ENCODE results near the gene PDE1C. TPM values are rescaled to one million over a fixed set of nuclear protein-coding genes. Genes with fewer than 3 reads are reported as not detected.

PDE1C gene
- total and polyA plus RNA-seq, 2 experiments from 2014 or later = 23.5 to 33.8 TPM

DNA sequence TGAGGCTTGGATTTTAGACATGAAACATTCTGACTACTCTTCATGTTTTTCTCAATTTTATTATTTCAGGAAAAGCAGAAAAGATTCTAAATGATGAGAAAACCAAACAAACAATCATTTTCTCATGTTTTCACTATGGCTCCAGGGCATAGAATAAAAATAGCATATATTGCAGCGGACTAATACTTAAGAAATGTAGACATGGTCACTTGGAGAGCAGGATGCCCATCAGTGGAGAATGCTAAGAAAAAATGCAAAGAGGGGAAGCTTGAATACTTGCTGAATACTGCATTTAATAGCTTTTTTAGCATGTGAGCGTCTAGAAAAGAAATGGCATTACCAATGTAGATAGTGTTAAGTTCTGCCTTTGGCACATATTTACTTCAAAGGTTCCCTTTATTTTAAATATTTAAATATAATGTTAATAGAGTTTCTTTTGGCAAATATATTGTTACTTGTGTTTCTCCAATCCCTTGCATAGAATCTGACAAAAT lies 275.3 kb downstream of the PDE1C start:
- H2AFZ ChIP-seq = no peak overlapping the region
- H3K36me3 ChIP-seq (ENCODE audit: low read depth) = no peaks in the 10 kb centered on the region
- H3K4me1 ChIP-seq (ENCODE audit: insufficient read depth) = peaks cover 9% of the 10 kb centered on the region; the same call in 1 of the 2 replicates
- H3F3A ChIP-seq (ENCODE audit: insufficient read depth) = peaks cover 2% of the 10 kb centered on the region; the same call in 1 of the 2 replicates
- no peak overlapping the region for H3K4me2 ChIP-seq (ENCODE audit: unreplicated experiment)
- H3K9me3 ChIP-seq (ENCODE audit: low read depth) = no peaks in the 10 kb centered on the region
- no peaks in the 10 kb centered on the region for H3K79me2 ChIP-seq (ENCODE audit: insufficient read depth)
- H3K27ac ChIP-seq = no peak overlapping the region
- in situ Hi-C loops (cut with MboI) = no loop called here
- TF ChIP-seq EZH2phosphoT487 (IDR thresholded peaks at IDR 0.05; ENCODE audit: insufficient read depth, low read depth) (no peak), EZH2 (IDR thresholded peaks at IDR 0.05; ENCODE audit: insufficient read depth, poor library complexity, severe bottlenecking) (no peak)
- peak; percentile 30 for DNase-seq
- H3K9ac ChIP-seq = no peak overlapping the region
- WGBS, 2 experiments (ENCODE audit: low coverage in 1 of 2, low lambda C conversion rate in 2 of 2, missing lambda C conversion rate in 2 of 2) = 32 to 46% methylated on average over 2 of the region's 2 CpGs
- H4K20me1 ChIP-seq (ENCODE audit: insufficient read depth) = no peaks in the 10 kb centered on the region
- no peaks in the 10 kb centered on the region for H3K27me3 ChIP-seq (replicated peaks; ENCODE audit: insufficient read depth)
- H3K4me3 ChIP-seq = no peak overlapping the region
- H3K9me2 ChIP-seq (ENCODE audit: insufficient read depth) = 0 out of 2 replicates have a peak, but pooled peaks cover 4% of the 10 kb centered on the region

- Histone ChIP-seq H3K4me2 (ENCODE audit: unreplicated experiment) (no peak overlapping the region), H3K79me2 (ENCODE audit: insufficient read depth) (no peaks in the 10 kb centered on the region), H3K9me2 (ENCODE audit: insufficient read depth) (no peaks in the 10 kb centered on the region), H3K4me1 (ENCODE audit: insufficient read depth) (peaks cover 29% of the 10 kb centered on the region), H3K27ac (no peak overlapping the region), H3K9ac (no peak overlapping the region), H3K9me3 (ENCODE audit: low read depth) (no peaks in the 10 kb centered on the region), H4K20me1 (ENCODE audit: insufficient read depth) (no peaks in the 10 kb centered on the region), H3K4me3 (no peak overlapping the region), H3F3A (ENCODE audit: insufficient read depth) (peaks cover 10% of the 10 kb centered on the region; the same call in 1 of the 2 replicates), H3K36me3 (ENCODE audit: low read depth) (no peaks in the 10 kb centered on the region), H3K27me3 (replicated peaks; ENCODE audit: insufficient read depth) (no peaks in the 10 kb centered on the region), H2AFZ (no peak overlapping the region)
- in situ Hi-C loops (cut with MboI) = no loop called here
- TF ChIP-seq EZH2 (IDR thresholded peaks at IDR 0.05; ENCODE audit: insufficient read depth, poor library complexity, severe bottlenecking) (no peak), EZH2phosphoT487 (IDR thresholded peaks at IDR 0.05; ENCODE audit: insufficient read depth, low read depth) (no peak)
- DNase-seq = peak; percentile 52
- WGBS, 2 experiments (ENCODE audit: low coverage in 1 of 2, low lambda C conversion rate in 2 of 2, missing lambda C conversion rate in 2 of 2) = 26 to 31% methylated on average over 2 of the region's 2 CpGs
Measured at GRCh38 chr7:31791881-31792280, 278.3 kb downstream of the PDE1C start.

DNA sequence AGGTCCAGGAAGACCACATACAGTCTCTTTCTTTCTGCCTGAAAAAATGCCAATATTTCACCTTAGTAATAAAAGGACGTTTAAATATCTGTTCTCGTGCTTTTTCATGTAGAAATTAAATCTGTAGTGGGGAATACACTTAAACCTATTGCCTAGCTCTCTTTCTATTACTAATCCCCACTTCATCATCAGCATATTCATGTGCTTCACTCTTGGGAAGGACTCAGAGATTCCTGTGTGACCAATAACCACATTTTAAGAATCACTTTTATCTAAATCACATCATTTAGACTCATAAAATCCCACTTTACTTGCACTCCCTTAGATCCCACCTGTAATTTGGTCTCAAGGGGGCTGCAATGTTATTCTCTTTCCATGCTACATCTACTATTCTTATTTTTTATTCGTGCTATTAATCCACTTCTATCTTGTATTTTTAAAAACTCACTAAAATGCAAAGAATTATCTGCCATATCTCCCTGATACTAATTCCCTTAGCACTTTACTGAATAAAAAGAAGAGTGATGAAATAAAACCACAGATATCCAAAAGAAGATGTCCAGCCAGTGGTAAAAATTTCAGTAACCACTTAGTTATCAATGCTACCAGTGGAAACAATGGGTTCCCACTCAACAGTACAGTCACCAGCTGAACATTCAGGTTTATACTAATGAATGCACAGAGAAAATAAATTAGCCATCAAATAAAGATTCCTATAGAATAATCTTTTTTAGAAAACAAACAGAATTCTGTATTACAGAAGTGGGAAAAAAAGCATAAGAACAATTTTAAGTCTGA lies 281.1 kb downstream of the PDE1C start:
- in situ Hi-C loops (cut with MboI) = no loop called here

DNA sequence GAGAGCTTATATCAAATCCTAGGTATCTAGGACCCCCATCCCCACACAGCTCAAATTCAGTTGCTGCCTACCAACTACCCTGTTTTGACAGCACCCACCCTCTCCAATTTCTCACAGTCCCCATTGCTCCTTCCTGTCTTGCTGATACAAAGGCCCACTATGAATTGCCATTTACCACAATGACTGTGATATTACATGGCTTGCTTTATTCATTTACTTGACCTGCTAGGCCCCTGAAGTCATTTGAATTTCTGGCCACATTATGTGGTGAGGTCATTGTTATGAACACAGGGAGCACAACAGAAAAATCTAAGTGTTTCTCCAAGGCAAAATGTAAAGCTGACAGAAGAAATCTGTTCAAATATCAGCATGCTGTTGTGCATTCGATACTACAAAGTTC lies 281.8 kb downstream of the PDE1C start:
- Histone ChIP-seq H3K9me2 (ENCODE audit: insufficient read depth) (no peaks in the 10 kb centered on the region), H3K4me2 (ENCODE audit: unreplicated experiment) (no peak overlapping the region), H3K27me3 (replicated peaks; ENCODE audit: insufficient read depth) (no peaks in the 10 kb centered on the region), H3K9ac (peak overlapping the region; percentile 33; the same call in 1 of the 2 replicates), H3F3A (ENCODE audit: insufficient read depth) (peaks cover 10% of the 10 kb centered on the region; the same call in 1 of the 2 replicates), H3K36me3 (ENCODE audit: low read depth) (no peaks in the 10 kb centered on the region), H3K79me2 (ENCODE audit: insufficient read depth) (no peaks in the 10 kb centered on the region), H3K4me3 (no peak overlapping the region), H3K9me3 (ENCODE audit: low read depth) (no peaks in the 10 kb centered on the region), H2AFZ (no peak overlapping the region), H3K27ac (peak overlapping the region; percentile 79), H3K4me1 (ENCODE audit: insufficient read depth) (peaks cover 24% of the 10 kb centered on the region), H4K20me1 (ENCODE audit: insufficient read depth) (no peaks in the 10 kb centered on the region)
- DNase-seq = peak; percentile 47
- TF ChIP-seq EZH2phosphoT487 (IDR thresholded peaks at IDR 0.05; ENCODE audit: insufficient read depth, low read depth) (no peak), EZH2 (IDR thresholded peaks at IDR 0.05; ENCODE audit: insufficient read depth, poor library complexity, severe bottlenecking) (no peak)
- in situ Hi-C loops (cut with MboI) = no loop called here
- WGBS, 2 experiments (ENCODE audit: low coverage in 1 of 2, low lambda C conversion rate in 2 of 2, missing lambda C conversion rate in 2 of 2) = 0 to 3% methylated on average over 1 of the region's 1 CpG

More for the DNA sequence above, 281.1 kb downstream of the PDE1C start:
- Histone ChIP-seq H3K36me3 (ENCODE audit: low read depth) (no peaks in the 10 kb centered on the region), H3K27ac (peak overlapping the region; percentile 79), H3F3A (ENCODE audit: insufficient read depth) (peaks cover 10% of the 10 kb centered on the region; the same call in 1 of the 2 replicates), H3K4me2 (ENCODE audit: unreplicated experiment) (peak overlapping the region; percentile 11), H3K27me3 (replicated peaks; ENCODE audit: insufficient read depth) (no peaks in the 10 kb centered on the region), H3K9me2 (ENCODE audit: insufficient read depth) (no peaks in the 10 kb centered on the region), H3K4me1 (ENCODE audit: insufficient read depth) (peaks cover 24% of the 10 kb centered on the region), H3K9me3 (ENCODE audit: low read depth) (no peaks in the 10 kb centered on the region), H3K79me2 (ENCODE audit: insufficient read depth) (no peaks in the 10 kb centered on the region), H2AFZ (no peak overlapping the region), H3K4me3 (no peak overlapping the region), H4K20me1 (ENCODE audit: insufficient read depth) (no peaks in the 10 kb centered on the region), H3K9ac (peak overlapping the region; percentile 33; the same call in 1 of the 2 replicates)
- TF ChIP-seq EZH2 (IDR thresholded peaks at IDR 0.05; ENCODE audit: insufficient read depth, poor library complexity, severe bottlenecking) (no peak), EZH2phosphoT487 (IDR thresholded peaks at IDR 0.05; ENCODE audit: insufficient read depth, low read depth) (0 out of 2 replicates have a peak, but pooled peaks have one; percentile 39)
- WGBS, 2 experiments (ENCODE audit: low coverage in 1 of 2, low lambda C conversion rate in 2 of 2, missing lambda C conversion rate in 2 of 2) = 7 to 8% methylated on average over 3 of the region's 3 CpGs
- peak; percentile 68 for DNase-seq

Data from GM23248 (cell line).